LNCaP clone FGC (cell line): Measurements from ENCODE around the gene GPR18.
"Not testable (repeated sequence)": the region's sequence is repeated elsewhere in the genome, so short reads cannot be mapped to it uniquely, and the experiment has no call there.

Source experiments
- DNase-seq: peaks from one replicate; pipeline ENCODE4 v3.0.0-alpha.2; 2011; ENCODE audit warnings: low read depth
- H3K4me3 ChIP-seq: 2 replicates; pipeline ENCODE4 v1.5.1; 2011; ENCODE audit warnings: mild to moderate bottlenecking, low read depth, low read length, control low read depth
- TF ChIP-seq, protein P1 (sequence below): IDR thresholded peaks from 2 replicates; pipeline ENCODE4 v1.5.1; 2012; ENCODE audit warnings: mild to moderate bottlenecking; ENCODE audit not compliant: control insufficient read depth, insufficient read depth; ENCODE audit errors: extremely low read depth

GPR18 gene

DNA sequence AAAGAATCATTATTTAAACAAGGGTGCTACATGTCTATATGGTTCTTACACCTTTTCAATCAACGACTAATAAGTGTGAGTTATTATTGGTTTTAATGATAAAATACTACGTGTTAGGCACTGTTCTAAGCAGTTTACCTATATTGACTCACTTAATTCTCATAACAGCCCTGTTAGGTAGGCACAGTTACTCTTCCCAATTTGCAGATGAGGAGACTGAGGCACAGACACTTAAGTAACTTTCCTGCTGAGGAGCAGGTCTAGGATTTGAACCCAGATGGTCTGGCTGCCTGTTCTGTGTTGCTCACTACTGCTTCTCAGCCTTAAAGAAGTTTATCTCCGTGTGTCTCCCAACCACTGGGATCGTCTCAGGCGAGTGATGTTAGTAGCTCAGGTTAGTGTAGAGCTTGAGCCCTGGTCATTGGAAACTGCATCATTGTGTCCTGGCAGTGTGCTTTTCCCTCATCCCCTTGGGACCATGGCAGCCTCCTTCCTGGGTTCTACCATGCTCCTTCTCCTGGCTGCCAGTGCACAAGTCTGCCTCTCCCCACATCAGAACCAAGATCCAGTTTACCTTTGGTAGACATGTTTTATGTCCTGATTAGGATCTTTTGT is 46.7 kb downstream of the GPR18 start:
- H3K4me3 ChIP-seq = no peak overlapping the region
- DNase-seq = no peak
- TF ChIP-seq, protein P1, sequence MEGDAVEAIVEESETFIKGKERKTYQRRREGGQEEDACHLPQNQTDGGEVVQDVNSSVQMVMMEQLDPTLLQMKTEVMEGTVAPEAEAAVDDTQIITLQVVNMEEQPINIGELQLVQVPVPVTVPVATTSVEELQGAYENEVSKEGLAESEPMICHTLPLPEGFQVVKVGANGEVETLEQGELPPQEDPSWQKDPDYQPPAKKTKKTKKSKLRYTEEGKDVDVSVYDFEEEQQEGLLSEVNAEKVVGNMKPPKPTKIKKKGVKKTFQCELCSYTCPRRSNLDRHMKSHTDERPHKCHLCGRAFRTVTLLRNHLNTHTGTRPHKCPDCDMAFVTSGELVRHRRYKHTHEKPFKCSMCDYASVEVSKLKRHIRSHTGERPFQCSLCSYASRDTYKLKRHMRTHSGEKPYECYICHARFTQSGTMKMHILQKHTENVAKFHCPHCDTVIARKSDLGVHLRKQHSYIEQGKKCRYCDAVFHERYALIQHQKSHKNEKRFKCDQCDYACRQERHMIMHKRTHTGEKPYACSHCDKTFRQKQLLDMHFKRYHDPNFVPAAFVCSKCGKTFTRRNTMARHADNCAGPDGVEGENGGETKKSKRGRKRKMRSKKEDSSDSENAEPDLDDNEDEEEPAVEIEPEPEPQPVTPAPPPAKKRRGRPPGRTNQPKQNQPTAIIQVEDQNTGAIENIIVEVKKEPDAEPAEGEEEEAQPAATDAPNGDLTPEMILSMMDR = no peak

DNA sequence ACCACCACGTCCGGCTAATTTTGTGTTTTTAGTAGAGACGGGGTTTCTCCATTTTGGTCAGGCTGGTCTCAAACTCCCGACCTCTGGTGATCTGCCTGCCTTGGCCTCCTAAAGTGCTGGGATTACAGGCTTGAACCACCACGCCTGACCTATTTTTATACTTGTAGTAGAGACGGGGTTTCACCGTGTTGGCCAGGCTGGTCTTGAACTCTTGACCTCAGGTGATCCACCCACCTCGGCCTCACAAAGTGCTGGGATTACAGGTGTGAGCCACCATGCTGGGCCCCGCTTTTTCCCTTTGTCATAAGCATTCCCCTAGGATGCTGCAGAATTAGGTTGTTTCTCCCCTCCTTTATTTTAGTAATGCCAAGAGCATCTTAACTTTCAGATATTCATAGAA is 47.6 kb downstream of the GPR18 start:
- not testable (repeated sequence) for H3K4me3 ChIP-seq, DNase-seq

DNA sequence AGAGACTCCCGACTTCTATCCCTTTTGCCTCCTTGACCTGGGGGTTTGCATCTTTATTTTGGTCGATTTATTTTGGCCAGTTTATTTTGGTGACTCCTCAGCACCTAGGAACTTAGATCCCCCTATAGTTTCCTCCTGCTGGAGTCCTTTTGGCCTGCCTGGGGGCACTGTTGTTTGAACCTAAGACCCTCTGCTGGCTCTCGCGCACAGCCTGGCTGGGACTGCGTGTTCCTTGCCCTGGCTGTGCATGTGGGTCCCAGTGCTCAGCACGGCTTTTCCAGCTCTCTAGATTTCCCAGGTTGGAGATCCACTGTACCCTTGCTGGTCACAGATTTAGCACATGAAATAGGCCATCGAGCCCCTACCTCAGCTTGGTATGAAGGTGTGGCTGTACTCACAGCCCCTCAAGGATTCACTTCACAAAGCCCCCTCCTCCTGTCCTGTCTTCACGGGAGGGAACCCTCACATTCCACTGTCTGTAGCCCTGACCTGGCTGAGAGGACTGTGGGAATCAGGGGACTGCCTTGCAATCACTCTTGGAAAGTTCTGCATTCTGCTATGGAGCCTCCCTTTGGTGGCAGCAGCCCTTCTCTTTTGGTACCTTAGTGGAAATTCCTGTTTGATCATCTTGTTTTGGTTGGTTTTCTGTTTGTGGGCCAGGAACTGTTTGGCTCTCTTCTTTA is 49.2 kb downstream of the GPR18 start:
- no peak overlapping the region for H3K4me3 ChIP-seq
- DNase-seq = no peak
- TF ChIP-seq, protein P1 = no peak

GRCh38 chr13:99208185-99208584 is 50.0 kb downstream of the GPR18 start:
- no peak overlapping the region for H3K4me3 ChIP-seq
- TF ChIP-seq, protein P1 = no peak
- no peak for DNase-seq

GRCh38 chr13:99207511-99207910 is 50.7 kb downstream of the GPR18 start:
- no peak for DNase-seq
- TF ChIP-seq, protein P1 = no peak
- H3K4me3 ChIP-seq = no peak overlapping the region

DNA sequence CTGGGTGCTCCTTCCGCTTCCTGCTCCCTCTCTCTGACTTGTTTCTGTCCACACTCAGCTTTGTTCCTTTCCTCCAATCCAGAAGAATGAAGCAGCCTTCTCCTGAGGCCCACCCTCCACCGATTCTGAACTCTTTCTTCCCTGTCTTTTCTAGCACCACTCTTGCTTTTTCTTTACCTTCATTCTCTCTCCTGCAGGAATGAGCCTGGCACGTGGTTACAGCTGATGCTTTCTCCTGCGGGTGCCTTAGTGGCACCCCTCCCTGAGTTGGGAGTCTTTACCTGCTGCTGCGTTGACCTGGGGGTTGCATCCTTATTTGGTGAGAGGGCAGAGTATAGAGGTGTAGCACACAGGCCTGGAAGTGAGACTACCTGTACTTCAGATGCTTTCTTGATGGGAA is 51.3 kb downstream of the GPR18 start:
- no peak for DNase-seq
- H3K4me3 ChIP-seq = no peak overlapping the region
- TF ChIP-seq, protein P1 = no peak

GRCh38 chr13:99206226-99206625 is 52.0 kb downstream of the GPR18 start:
- DNase-seq = no peak
- TF ChIP-seq, protein P1 = no peak
- no peak overlapping the region for H3K4me3 ChIP-seq
